ENCODE data around the gene SWAP70.

SWAP70 gene

DNA sequence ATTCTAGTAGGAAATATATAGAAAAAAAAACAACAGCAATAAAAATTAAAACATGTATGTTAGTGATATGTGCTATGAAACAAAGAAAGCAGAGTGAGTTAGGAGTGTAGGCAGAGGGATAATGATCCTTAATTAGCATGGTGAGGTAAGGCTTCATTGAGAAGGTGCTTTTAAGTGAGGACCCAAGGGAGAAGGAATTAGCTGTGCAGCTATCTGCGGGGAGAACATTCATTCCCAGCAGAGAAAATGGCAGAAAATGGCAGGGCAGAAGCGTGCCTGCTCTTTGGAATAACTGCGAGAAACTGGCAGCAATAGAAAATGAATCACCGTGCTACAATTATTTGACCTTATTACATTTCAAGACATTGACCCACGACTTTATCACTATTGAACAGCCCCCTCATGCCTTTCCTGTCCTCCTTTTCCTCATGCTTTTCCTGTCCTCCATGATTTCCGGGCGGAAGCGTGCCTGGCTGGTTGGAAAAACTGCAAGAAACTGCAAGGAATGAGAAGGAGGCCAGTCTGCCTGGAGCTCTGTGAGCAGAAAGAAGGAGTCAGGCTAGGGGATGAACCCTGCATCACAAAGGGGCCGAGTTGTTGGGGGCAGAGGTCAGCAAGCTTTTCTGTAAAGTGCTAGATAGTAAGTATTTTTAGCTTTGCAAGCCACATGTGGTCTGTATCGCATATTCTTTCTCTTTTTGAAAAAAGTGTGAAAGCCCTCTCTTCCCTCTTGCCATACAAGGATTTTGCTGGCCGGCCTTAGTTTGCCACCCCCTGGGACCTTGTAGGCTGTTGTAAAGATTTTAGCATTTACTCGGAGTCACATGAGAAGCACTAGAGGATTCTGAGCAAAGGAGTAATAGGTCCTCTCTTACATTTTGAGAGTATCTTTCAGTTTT is 37.1 kb upstream of the SWAP70 start:
- H3K27me3 ChIP-seq (ENCODE audit: control insufficient read depth, insufficient read depth, low read length) = no peaks in the 10 kb centered on the region
- H3K4me3 ChIP-seq (ENCODE audit: low read depth, low read length) = peak overlapping the region; percentile 0
- no peaks in the 10 kb centered on the region for H3K36me3 ChIP-seq (ENCODE audit: control insufficient read depth, insufficient read depth, low read length)
- no peak overlapping the region for H3K9ac ChIP-seq (ENCODE audit: low read depth, low read length)
- no peaks in the 10 kb centered on the region for H3K9me3 ChIP-seq (ENCODE audit: control insufficient read depth, insufficient read depth, low read length)
- peaks cover 19% of the 10 kb centered on the region for H3K4me1 ChIP-seq (ENCODE audit: control insufficient read depth, insufficient read depth, low read length)

DNA sequence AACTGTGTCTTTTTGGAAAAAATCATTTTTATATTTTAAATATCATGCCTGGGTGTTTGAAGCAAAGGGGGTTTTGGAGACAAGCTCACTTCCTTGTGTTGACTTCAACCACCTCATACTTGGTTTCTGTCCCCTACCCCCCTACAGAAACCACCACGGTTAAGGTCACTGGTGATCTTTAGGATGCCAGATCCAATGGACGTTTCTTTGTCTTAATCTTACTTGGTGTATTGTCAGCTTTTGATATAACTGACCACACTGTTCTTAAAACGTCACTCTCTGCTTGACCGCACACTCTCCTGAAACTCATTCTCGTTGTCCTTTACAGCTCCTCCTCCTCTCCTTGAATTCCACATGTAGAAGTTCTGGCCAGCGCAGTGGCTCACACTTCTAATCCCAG is 34.8 kb upstream of the SWAP70 start:
- Histone ChIP-seq H3K4me3 (ENCODE audit: low read depth, low read length) (no peak overlapping the region), H3K9ac (ENCODE audit: low read depth, low read length) (no peak overlapping the region)

DNA sequence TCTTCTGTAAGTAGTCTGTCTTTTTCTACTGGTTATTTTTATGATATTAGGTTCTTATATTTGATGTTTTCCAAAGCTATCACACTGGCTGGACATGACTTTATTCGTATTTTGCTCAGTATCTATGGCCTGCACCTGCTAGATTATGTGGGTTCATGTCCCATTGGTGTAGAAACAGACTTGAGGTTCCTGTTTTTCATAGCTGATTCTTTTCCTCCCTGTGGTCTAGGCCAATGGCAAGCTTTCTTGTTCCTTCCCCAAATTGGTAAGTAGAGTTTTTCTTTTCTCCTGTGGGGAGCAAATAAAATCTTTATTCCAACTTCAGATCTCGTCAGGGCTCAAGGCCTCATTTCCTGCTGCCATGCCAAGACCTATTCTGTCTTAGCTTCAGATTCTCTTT is 30.2 kb upstream of the SWAP70 start:
- H3K36me3 ChIP-seq (ENCODE audit: control insufficient read depth, insufficient read depth, low read length) = no peaks in the 10 kb centered on the region

More for the DNA sequence above, 34.8 kb upstream of the SWAP70 start:
- Histone ChIP-seq H3K9me3 (ENCODE audit: control insufficient read depth, insufficient read depth, low read length) (no peaks in the 10 kb centered on the region), H3K36me3 (ENCODE audit: control insufficient read depth, insufficient read depth, low read length) (no peaks in the 10 kb centered on the region), H3K27me3 (ENCODE audit: control insufficient read depth, insufficient read depth, low read length) (no peaks in the 10 kb centered on the region), H3K4me1 (ENCODE audit: control insufficient read depth, insufficient read depth, low read length) (peaks cover 19% of the 10 kb centered on the region)

DNA sequence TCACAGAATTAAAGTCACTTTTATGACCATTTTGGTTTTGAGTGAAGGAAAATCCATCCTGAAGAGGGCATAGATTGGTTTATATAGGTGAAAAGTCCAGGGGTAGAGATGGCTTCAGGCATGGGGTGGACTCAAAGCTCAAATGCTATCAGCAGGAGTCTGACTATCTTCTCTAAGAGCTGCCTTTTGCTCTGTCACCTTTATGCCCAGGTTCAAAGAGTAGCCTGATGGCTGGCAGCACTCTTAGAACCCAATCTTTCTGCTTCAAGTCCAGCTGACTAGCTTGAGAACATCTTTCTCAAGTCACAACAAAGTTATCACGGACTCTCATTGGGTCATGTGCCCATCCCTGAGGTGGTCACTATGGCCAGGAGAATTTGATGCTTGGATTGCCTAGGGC is 27.2 kb upstream of the SWAP70 start:
- Histone ChIP-seq H3K9me3 (ENCODE audit: control insufficient read depth, insufficient read depth, low read length) (no peaks in the 10 kb centered on the region), H3K4me3 (ENCODE audit: low read depth, low read length) (no peak overlapping the region), H3K9ac (ENCODE audit: low read depth, low read length) (no peak overlapping the region), H3K36me3 (ENCODE audit: control insufficient read depth, insufficient read depth, low read length) (no peaks in the 10 kb centered on the region), H3K27me3 (ENCODE audit: control insufficient read depth, insufficient read depth, low read length) (no peaks in the 10 kb centered on the region), H3K4me1 (ENCODE audit: control insufficient read depth, insufficient read depth, low read length) (no peaks in the 10 kb centered on the region)

More for the DNA sequence above, 30.2 kb upstream of the SWAP70 start:
- H3K4me1 ChIP-seq (ENCODE audit: control insufficient read depth, insufficient read depth, low read length) = no peaks in the 10 kb centered on the region
- no peaks in the 10 kb centered on the region for H3K27me3 ChIP-seq (ENCODE audit: control insufficient read depth, insufficient read depth, low read length)
- no peak overlapping the region for H3K4me3 ChIP-seq (ENCODE audit: low read depth, low read length)
- H3K9me3 ChIP-seq (ENCODE audit: control insufficient read depth, insufficient read depth, low read length) = no peaks in the 10 kb centered on the region
- no peak overlapping the region for H3K9ac ChIP-seq (ENCODE audit: low read depth, low read length)

DNA sequence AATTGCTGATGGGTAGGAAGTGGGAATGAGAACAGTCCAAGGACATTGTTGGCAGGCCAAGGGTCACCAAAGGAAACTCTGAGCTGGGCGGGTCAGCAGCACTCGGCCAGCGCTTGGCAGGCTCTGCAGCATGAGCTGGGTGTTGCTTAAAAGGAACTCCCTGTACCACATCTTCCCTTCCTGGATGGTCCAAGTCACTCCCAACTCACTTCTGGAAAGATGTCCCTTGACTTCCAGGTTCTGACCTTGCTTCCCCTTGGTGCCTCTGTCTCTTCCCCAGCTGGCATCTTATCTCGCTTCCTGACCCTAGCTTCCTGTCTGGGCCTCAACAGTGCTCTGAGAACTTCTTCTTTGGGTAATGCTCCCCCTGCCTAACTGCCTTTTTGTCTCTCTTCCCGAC is 24.8 kb upstream of the SWAP70 start:
- Histone ChIP-seq H3K4me3 (ENCODE audit: low read depth, low read length) (no peak overlapping the region), H3K9ac (ENCODE audit: low read depth, low read length) (no peak overlapping the region), H3K36me3 (ENCODE audit: control insufficient read depth, insufficient read depth, low read length) (no peaks in the 10 kb centered on the region), H3K27me3 (ENCODE audit: control insufficient read depth, insufficient read depth, low read length) (no peaks in the 10 kb centered on the region), H3K4me1 (ENCODE audit: control insufficient read depth, insufficient read depth, low read length) (no peaks in the 10 kb centered on the region), H3K9me3 (ENCODE audit: control insufficient read depth, insufficient read depth, low read length) (no peaks in the 10 kb centered on the region)

DNA sequence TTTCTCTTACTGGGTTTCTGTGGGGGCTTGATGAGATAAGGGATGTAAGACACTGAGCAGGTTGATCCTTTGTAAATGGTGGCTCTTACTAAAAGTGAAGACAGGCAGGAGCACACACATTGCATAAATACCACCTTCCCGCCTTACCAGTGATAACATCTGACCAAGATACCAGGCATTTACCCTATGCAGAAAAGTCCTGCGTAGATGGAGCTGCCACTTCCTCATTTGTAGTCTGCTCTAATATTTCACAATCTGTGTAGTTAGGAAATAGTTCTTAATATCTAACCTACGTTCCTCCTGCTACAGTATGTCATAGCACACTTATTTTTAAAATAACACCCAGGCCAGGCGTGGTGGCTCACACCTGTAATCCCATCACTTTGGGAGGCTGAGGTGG is 23.9 kb upstream of the SWAP70 start:
- H3K9me3 ChIP-seq (ENCODE audit: control insufficient read depth, insufficient read depth, low read length) = no peaks in the 10 kb centered on the region
- no peaks in the 10 kb centered on the region for H3K4me1 ChIP-seq (ENCODE audit: control insufficient read depth, insufficient read depth, low read length)
- H3K27me3 ChIP-seq (ENCODE audit: control insufficient read depth, insufficient read depth, low read length) = no peaks in the 10 kb centered on the region
- H3K9ac ChIP-seq (ENCODE audit: low read depth, low read length) = no peak overlapping the region
- no peak overlapping the region for H3K4me3 ChIP-seq (ENCODE audit: low read depth, low read length)
- H3K36me3 ChIP-seq (ENCODE audit: control insufficient read depth, insufficient read depth, low read length) = no peaks in the 10 kb centered on the region

DNA sequence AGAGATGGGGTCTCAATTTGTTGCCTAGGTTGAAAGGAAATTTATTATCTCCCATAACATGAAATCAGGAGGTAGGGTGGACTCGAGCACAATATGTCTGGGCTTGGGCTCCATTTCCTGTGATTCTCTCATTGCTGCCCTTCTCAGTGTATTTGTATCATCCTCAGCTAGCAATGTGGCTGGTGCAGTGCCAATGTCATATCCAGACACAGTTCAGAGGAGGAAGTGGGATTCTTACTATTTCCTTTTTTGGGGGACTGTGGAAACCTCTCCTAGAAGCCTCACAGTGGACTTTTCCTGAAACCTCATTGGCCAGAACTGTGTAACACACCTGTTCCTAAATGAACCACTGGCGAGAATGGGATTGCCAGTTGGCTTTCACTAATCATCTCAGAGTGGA is 21.0 kb upstream of the SWAP70 start:
- Histone ChIP-seq H3K9ac (ENCODE audit: low read depth, low read length) (no peak overlapping the region), H3K4me3 (ENCODE audit: low read depth, low read length) (no peak overlapping the region), H3K4me1 (ENCODE audit: control insufficient read depth, insufficient read depth, low read length) (no peaks in the 10 kb centered on the region), H3K9me3 (ENCODE audit: control insufficient read depth, insufficient read depth, low read length) (no peaks in the 10 kb centered on the region), H3K36me3 (ENCODE audit: control insufficient read depth, insufficient read depth, low read length) (no peaks in the 10 kb centered on the region), H3K27me3 (ENCODE audit: control insufficient read depth, insufficient read depth, low read length) (no peaks in the 10 kb centered on the region)

DNA sequence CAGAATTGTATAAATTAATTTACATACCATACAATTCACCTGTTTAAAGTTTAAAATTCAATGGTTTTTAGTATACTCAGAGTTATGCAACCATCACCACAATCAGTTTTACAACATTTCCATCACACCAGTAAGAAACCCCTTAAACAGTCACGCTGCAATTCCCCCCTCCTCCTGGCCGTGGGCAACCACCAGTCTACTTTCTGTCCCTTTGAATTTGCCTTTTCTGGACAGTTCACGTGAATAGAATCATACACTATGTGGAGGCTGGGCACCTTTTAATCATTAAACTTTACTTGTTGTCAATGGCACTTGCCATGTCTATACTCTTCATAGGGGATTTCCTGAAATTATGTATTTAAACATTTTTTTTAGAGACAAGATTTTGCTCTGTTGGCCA is 20.1 kb upstream of the SWAP70 start:
- Histone ChIP-seq H3K9me3 (ENCODE audit: control insufficient read depth, insufficient read depth, low read length) (no peaks in the 10 kb centered on the region), H3K4me1 (ENCODE audit: control insufficient read depth, insufficient read depth, low read length) (no peaks in the 10 kb centered on the region), H3K27me3 (ENCODE audit: control insufficient read depth, insufficient read depth, low read length) (no peaks in the 10 kb centered on the region), H3K4me3 (ENCODE audit: low read depth, low read length) (no peak overlapping the region), H3K36me3 (ENCODE audit: control insufficient read depth, insufficient read depth, low read length) (no peaks in the 10 kb centered on the region), H3K9ac (ENCODE audit: low read depth, low read length) (no peak overlapping the region)

DNA sequence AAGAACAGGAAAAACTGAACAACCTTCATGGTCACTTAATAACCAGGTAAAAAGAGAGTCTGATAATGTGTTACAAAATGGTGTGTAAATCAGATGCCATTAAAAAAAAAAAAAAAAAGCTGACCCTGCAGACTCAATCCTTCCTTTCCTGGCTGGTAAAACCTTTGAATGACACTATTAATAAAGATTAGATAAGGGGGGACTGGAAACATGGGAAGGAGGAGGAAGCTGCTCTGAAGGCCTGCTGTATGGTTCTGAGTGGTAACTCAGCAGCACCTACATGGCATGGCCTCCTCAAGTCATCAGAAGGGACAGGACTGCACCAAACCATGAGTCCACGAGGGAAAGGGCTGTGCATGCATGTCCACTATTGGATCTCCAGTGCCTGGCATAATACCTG is 18.0 kb upstream of the SWAP70 start:
- Histone ChIP-seq H3K4me1 (ENCODE audit: control insufficient read depth, insufficient read depth, low read length) (no peaks in the 10 kb centered on the region), H3K9ac (ENCODE audit: low read depth, low read length) (no peak overlapping the region), H3K4me3 (ENCODE audit: low read depth, low read length) (no peak overlapping the region), H3K36me3 (ENCODE audit: control insufficient read depth, insufficient read depth, low read length) (no peaks in the 10 kb centered on the region), H3K27me3 (ENCODE audit: control insufficient read depth, insufficient read depth, low read length) (no peaks in the 10 kb centered on the region), H3K9me3 (ENCODE audit: control insufficient read depth, insufficient read depth, low read length) (no peaks in the 10 kb centered on the region)

DNA sequence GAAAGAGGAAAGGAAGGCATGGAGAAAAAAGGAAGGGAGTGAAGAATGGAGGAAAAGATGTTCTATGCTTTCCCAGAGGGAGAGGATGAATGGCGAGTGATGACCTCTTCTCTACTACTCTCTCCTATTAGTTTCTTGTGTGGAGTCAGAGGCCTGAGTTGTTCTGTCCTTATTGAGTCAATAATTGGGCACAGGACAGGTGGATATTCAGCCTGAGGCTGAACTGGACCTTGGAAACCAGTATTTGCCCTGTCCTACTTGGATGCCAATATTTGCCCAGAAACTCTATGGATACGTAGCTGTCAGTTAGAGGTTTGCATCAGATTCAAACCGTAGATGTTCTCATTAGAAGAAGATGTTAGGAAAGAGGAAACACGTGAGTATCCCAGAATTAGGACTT is 17.6 kb upstream of the SWAP70 start:
- no peaks in the 10 kb centered on the region for H3K4me1 ChIP-seq (ENCODE audit: control insufficient read depth, insufficient read depth, low read length)
- no peaks in the 10 kb centered on the region for H3K27me3 ChIP-seq (ENCODE audit: control insufficient read depth, insufficient read depth, low read length)
- no peaks in the 10 kb centered on the region for H3K36me3 ChIP-seq (ENCODE audit: control insufficient read depth, insufficient read depth, low read length)
- H3K9ac ChIP-seq (ENCODE audit: low read depth, low read length) = no peak overlapping the region
- H3K9me3 ChIP-seq (ENCODE audit: control insufficient read depth, insufficient read depth, low read length) = no peaks in the 10 kb centered on the region
- no peak overlapping the region for H3K4me3 ChIP-seq (ENCODE audit: low read depth, low read length)

DNA sequence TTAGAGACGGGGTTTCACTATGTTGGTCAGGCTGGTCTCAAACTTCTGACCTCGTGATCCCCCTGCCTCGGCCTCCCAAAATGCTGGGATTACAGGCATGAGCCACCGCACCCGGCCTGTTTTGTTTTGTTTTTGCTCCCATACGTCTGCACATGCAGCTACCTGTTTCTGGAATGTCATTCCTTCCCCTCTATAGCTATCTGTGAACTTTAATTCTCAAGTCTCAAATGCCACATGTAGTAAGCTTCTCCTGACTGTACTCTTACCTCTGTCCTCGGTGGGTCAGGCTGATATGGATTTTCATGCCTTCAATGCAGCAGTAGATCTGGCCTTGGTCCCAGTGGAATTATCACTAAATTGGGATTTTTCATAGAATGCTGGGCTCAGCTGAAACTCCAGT is 12.4 kb upstream of the SWAP70 start:
- H3K27me3 ChIP-seq (ENCODE audit: control insufficient read depth, insufficient read depth, low read length) = no peaks in the 10 kb centered on the region
- H3K9ac ChIP-seq (ENCODE audit: low read depth, low read length) = no peak overlapping the region
- no peaks in the 10 kb centered on the region for H3K36me3 ChIP-seq (ENCODE audit: control insufficient read depth, insufficient read depth, low read length)
- no peaks in the 10 kb centered on the region for H3K4me1 ChIP-seq (ENCODE audit: control insufficient read depth, insufficient read depth, low read length)
- no peaks in the 10 kb centered on the region for H3K9me3 ChIP-seq (ENCODE audit: control insufficient read depth, insufficient read depth, low read length)
- H3K4me3 ChIP-seq (ENCODE audit: low read depth, low read length) = no peak overlapping the region

DNA sequence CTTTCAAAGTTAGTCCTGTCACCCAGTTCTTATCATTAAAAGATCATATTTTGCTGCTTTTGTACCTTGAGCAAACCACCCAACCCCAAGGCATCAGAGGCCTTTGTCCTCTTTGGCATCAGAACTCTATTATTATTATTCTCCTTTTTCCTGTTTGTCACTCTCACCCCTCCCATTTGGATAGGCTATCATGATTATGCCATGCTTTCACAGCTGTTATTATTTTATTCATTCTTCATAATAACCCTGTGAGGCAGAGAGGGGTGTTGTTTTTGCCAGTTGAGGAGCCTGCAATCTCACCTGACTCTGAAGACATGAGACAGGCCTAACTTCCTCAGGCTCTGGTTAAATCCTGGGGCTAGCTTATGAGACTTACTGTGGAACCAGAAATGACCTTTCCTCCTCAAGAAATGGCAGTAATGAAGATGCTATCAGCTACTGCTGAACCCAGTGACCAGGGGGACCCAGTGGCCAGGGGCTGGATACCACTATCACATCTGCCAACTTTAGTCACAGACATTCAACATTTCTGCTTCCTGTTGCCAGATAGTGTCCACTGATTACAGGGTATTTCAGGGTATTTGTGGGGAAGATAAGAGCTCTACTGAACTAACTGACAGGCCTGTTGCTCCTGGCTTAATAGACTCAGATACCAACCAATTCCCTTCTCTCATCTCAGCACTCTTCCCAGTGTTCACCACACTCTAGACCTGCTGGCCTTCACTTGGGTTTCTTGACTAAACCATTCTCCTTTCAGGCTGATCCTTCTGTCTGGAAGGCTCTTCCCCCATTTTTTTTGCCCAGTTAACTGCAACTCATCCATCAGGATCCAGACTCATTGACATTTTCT is 11.8 kb upstream of the SWAP70 start:
- H3K9me3 ChIP-seq (ENCODE audit: control insufficient read depth, insufficient read depth, low read length) = no peaks in the 10 kb centered on the region
- H3K27me3 ChIP-seq (ENCODE audit: control insufficient read depth, insufficient read depth, low read length) = no peaks in the 10 kb centered on the region
- H3K4me1 ChIP-seq (ENCODE audit: control insufficient read depth, insufficient read depth, low read length) = no peaks in the 10 kb centered on the region
- no peaks in the 10 kb centered on the region for H3K36me3 ChIP-seq (ENCODE audit: control insufficient read depth, insufficient read depth, low read length)
- H3K9ac ChIP-seq (ENCODE audit: low read depth, low read length) = no peak overlapping the region
- no peak overlapping the region for H3K4me3 ChIP-seq (ENCODE audit: low read depth, low read length)
